Measurements from ENCODE around the gene USP32. TPM values are rescaled to one million over a fixed set of nuclear protein-coding genes. Genes with fewer than 3 reads are reported as not detected.
"Not testable (repeated sequence)": the region's sequence is repeated elsewhere in the genome, so short reads cannot be mapped to it uniquely, and the experiment has no call there.

The USP32 gene, protein sequence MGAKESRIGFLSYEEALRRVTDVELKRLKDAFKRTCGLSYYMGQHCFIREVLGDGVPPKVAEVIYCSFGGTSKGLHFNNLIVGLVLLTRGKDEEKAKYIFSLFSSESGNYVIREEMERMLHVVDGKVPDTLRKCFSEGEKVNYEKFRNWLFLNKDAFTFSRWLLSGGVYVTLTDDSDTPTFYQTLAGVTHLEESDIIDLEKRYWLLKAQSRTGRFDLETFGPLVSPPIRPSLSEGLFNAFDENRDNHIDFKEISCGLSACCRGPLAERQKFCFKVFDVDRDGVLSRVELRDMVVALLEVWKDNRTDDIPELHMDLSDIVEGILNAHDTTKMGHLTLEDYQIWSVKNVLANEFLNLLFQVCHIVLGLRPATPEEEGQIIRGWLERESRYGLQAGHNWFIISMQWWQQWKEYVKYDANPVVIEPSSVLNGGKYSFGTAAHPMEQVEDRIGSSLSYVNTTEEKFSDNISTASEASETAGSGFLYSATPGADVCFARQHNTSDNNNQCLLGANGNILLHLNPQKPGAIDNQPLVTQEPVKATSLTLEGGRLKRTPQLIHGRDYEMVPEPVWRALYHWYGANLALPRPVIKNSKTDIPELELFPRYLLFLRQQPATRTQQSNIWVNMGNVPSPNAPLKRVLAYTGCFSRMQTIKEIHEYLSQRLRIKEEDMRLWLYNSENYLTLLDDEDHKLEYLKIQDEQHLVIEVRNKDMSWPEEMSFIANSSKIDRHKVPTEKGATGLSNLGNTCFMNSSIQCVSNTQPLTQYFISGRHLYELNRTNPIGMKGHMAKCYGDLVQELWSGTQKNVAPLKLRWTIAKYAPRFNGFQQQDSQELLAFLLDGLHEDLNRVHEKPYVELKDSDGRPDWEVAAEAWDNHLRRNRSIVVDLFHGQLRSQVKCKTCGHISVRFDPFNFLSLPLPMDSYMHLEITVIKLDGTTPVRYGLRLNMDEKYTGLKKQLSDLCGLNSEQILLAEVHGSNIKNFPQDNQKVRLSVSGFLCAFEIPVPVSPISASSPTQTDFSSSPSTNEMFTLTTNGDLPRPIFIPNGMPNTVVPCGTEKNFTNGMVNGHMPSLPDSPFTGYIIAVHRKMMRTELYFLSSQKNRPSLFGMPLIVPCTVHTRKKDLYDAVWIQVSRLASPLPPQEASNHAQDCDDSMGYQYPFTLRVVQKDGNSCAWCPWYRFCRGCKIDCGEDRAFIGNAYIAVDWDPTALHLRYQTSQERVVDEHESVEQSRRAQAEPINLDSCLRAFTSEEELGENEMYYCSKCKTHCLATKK (N-terminal part only)
- 34.4 and 48.4 TPM in 2 replicates for total RNA-seq

DNA sequence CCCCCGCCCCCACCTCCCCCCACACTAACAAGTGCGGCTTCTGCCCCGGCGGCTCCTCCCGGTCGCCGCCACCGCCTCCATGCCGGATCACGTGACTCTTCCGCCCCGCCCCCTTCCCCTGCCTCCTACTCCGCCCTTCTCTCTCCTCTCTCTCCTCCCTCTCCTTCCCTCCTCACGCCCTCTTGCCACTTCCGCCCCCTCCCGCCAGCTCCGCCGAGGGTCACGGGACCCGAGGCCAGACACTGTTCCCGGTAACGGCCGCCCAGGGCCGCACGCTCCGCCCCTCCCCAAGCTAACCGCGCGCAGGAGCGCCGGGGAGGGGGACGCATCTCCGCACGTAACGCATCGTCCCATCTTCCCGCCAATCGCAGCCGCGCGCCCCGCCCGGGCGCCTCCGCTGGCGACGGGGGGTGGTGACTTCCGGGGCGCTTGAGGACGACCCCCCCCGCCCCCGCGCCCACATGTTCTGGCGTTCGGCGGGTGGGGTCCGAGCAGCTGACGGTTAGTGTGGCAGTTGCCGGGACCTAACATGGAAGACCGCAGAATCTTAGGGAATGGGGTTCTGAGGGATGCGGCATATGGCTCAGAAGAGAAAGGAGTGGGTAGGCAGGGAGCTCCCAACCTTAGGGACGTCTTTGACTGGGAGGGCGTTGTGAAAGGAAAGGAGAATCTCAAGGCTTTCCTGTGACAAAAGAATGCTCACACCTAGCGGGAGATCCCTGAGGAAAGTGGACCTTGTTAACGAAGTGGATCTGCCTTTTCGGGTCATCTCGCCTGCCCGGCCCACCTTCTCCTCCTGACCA is at the start of gene USP32:
Gene USP32, minus strand, starts transcription at position 92 of the 803 bp plus-strand sequence. CDS start 194 bp downstream, outside the sequence.
- peak; percentile 97 to 98 for DNase-seq (ENCODE audit: low read depth in 2 of 2)

DNA sequence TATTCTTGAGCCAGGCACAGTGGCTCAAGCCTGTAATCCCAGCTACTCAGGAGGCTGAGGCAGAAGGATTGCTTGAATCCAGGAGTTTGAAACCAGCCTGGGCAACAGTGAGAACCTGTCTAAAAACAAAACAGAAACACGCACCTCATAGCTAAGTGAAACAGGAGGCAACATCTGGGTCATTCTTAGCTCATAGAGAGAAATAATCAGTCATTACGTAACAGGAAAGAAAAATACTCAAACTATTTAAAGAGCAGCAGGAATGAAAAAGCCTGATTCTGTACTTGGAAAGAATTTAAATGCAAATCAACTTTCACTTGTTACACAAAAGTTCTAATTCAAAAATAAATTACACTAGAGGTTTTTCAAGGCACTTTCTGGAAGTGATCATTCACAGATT is 47.6 kb upstream of the USP32 start:
- DNase-seq (ENCODE audit: low read depth in 2 of 2) = peak; percentile 34 to 58

DNA sequence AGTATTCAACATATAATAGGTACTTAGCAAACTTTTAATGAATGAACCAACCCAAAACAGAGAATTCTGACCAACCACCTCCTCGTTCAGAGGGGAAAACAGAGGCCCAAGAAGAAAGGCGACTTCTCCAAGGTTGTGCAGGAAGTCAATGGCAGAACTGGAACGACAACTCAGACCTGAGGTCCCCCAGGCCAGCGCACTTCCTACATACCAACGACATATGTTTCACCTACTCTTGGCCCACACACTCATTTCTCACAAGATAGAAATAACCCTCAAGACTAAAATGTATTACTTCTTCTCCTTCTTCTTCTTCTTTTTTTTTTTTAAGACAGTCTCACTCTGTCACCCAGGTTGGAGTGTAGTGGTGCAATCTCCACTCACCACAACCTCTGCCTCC is 44.7 kb upstream of the USP32 start:
- DNase-seq (ENCODE audit: low read depth in 2 of 2) = no peak

DNA sequence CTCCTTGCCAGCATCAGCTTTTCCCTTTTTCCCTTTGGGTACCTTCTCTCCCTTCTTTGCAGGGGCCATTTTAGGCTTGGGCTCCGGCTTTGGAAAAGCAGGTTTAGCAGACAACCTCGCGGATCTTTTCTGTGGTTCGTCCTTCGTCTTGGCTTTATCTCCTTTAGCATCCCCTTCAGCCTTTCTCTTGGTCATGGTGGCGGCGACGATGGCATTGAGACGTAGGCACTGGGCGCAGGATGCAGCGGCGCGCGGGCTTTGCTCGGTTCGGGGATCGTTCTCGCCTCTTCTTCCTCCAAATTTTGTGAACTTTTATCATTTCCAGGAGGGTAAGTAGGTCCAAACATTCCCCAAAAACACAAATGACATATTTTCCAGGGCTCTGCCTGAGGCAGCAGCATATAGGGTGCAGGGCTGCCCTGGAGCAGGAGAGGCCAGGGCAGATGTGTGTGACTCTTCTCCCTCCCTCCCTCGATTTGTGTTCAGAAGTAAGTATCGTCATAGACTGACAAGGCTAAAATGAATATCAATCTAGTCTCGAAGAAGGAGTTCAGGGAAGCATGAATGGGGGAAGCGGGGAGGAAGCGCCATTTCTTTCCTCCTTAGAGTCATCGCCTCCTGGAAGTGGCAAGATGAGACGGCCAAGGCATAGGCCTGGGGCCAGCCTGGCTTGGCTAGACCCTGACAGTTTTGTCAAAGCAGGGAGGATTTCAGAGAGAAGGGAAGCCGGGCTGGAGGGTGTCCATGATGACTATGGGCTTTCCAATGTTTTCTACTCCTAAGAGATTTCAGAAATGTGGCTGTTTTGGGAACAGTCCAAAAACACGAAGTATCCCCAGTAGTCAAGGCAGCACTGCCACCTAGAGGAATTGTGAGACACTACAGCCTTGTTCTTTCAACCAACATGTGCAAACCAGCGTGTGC is 43.6 kb upstream of the USP32 start:
- peak; percentile 86 to 91 for DNase-seq (ENCODE audit: low read depth in 2 of 2)

DNA sequence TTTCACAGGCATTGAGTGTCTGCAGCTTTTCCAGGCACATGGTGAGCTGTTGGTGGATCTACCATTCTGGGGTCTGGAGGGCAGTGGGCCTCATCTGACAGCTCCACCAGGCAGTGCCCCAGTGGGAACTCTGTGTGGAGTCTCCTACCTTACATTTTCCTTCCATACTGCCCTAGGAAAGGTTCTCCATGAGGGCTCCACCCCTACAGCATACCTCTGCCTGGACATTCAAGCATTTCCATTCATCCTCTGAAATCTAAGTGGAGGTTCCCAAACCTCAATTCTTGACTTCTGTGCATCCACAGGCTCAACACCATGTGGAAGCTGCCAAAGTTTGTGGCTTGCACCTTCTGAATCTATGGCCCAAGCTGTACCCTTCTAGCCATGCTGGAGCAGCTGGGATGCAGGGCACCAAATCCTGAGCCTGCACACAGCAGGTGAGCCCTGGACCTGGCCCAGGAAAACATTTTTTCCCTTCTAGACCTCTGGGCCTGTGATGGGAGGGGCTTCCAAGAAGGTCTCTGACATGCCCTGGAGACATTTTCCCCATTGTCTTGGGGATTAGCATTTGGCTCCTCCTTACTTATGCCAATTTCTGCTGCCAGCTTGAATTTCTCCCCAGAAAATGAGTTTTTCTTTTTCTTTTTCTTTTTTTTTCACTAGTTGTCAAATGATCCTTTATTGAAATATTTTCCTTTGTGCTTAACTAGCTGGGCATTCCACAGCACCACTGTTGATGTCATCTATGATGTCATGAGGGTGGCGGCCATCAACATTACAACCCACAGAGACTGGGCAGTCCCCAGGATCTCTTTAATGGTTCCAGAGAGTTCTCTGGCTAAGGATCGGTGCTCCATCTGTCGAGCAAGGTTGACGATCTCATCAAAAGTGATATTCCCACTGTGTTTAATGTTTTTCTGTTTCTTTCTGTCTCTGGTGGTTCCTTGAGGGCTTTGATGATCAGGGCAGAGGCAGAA is 41.4 kb upstream of the USP32 start:
- DNase-seq (ENCODE audit: low read depth in 2 of 2) = not testable (repeated sequence)

DNA sequence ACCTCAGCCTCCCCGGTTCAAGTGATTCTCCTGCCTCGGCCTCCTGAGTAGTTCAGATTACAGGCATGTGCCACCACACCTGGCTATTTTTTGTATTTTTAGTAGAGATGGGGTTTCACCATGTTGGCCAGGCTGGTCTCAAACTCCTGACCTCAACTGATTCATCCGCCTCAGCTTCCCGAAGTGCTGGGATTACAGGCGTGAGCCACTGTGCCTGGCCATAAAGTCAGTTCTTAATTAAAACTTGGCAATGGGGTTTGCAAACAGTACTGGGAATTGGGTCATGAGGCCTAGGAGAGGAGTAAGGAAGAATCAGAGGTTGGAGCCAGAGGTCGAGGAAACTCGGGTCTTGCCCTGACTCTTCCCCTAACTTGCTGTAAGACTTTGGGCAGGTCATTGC is 38.6 kb upstream of the USP32 start:
- DNase-seq (ENCODE audit: low read depth in 2 of 2) = not testable (repeated sequence)

DNA sequence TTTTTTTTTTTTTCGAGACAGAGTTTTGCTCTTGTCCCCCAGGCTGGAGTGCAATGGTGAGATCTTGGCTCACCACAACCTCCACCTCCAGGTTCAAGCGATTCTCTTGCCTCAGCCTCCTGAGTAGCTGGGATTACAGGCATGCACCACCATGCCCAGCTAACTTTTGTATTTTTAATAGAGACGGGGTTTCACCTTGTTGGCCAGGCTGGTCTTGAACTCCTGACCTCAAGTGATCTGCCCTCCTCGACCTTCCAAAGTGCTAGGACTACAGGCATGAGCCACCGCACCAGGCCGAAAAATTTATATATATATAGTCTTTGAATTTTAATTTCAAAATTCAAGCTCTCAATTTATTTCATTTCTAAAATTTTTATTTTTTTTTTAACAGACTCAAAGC is 36.6 kb upstream of the USP32 start:
- DNase-seq (ENCODE audit: low read depth in 2 of 2) = not testable (repeated sequence)

DNA sequence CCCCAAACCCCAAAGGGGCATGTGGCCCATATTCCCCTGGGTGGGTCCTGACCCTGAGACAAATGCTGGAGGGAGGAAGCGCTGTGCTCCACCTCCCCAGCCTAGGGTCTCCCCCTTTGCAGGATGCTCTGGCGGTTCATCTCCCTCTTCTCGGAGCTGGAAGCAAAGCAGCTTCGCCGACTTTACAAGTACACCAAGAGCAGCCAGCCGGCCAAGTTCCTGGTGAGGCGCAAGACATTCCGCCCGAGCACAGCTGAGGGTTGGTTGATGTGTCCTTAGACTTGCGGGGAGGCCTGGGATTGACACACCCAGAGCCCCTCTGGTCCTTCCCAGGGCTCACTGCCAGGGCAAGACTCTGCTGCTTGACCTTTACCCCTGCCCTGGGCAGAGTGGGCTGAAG is 34.7 kb upstream of the USP32 start:
- DNase-seq (ENCODE audit: low read depth in 2 of 2) = no peak

DNA sequence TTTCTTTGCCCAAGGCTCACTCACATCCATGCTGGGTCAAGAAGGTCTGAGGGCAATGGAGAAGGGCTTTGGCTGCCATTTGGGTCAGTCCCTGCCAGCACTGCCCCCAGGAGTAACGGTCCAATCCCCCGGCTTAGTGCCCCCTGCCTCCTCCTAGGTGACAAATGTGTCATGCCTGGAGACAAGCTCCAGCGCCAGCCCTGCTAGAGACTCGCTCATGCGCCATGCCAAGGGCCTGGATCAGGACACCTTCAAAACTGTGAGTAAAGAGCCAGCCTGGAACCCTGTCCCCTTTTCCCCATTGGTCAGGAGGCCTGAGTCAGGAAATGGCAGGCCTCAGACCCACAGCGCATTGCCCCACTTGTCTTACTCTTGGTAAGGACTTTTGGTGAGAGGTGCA is 33.7 kb upstream of the USP32 start:
- no peak for DNase-seq (ENCODE audit: low read depth in 2 of 2)

DNA sequence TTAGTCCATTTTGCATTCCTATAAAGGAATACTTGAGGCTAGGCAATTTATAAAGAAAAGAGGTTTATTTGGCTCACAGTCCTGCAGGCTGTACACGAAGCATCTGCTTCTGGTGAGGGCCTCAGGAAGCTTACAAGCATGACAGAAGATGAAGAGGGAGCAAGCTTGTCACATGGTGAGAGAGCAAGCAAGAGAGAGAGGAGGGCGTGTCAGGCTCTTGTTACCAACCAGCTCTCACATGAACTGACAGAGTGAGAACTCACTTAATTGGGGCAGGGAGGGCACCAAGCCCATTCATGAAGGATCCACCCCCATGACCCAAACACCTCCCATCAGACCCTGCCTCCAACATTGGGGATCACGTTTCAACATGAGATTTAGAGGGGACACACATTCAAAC is 31.9 kb upstream of the USP32 start:
- DNase-seq (ENCODE audit: low read depth in 2 of 2) = no peak

DNA sequence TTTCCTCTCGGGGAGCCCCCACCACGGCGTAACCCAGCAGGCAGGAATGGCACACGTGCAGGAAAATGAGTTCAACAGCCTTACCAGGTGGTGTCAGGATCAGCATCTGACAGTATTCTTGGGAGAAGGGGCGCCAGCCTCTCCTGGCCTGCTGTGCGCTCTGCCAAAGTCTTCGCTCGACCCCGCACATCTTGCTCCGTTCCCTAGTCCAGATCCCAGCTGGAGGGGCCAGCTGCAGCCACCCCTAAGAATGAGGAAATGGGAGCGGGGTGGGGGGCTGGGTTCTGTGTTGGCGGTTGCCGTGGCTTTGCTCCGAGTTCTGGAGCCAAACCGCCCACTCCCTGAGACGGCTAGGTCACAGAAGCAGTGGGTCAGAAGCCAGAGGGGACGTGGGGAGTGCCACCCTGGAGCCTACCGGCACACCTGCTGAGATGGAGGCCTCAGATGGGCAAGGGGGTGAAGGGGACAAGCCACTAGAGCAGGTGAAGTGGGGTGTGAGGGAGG is 30.3 kb upstream of the USP32 start, which contains the start of gene CHCT1:
Gene CHCT1, plus strand, starts transcription at position 328 of the 504 bp plus-strand sequence. Its CDS starts 104 bp downstream, at position 432.
- DNase-seq (ENCODE audit: low read depth in 2 of 2) = no peak

DNA sequence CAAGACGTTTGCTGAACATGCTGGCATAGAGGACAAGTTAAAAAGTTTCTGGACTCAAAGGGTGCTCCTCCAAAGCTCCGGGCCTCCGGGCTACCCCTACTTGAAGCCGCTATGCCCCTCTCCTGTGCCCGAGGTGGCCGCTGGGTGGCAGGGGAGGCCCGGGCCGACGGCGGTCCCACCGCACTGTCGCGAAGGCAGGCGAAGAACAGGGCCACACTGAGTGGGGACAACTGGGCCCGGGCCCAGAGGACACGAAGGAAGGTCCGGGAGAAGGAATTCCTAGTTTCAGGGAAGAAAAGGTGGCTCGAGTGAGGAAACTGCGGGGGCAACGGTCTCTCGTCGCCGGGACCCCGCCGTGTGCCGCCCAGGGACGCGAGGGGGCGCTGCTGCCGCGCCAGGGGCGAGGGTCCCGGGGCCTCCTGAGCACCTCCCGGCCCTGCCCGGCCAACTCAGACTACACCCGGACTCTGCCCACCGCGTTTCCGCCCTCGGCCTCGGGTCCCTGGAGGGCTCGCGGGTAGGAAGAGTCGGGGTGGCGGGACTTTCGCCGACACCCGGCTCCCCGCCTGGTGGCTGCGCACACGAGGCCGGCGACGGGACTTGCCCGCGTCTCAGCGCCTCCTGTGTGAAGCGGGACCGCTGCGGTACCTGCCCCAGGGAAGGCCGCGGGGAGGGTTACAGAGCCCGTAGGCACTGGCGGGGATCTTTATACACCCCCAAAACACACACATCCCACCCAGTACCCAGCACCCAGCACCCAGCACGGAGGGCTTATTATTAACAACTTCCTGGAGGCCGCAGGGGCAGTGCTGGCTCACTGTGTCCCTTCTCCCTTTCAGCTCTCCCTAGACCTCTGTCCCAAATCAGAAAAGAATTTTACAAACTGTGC is 29.6 kb upstream of the USP32 start:
- peak; percentile 59 to 68 for DNase-seq (ENCODE audit: low read depth in 2 of 2)

DNA sequence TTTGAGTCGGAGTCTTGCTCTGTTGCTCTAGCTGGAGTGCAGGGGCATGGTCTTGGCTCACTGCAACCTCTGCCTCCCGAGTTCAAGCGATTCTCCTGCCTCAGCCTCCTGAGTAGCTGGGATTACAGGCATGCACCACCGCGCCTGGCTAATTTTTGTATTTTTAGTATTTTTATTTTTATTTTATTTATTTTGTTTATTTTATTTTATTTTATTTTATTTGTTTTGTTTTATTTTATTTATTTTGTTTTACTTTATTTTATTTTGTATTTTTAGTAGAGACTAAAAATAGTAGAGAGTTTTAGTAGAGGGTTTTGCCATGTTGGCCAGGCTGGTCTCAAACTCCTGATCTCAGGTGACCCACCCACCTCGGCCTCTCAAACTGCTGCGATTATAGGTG is 27.9 kb upstream of the USP32 start:
- not testable (repeated sequence) for DNase-seq (ENCODE audit: low read depth in 2 of 2)

DNA sequence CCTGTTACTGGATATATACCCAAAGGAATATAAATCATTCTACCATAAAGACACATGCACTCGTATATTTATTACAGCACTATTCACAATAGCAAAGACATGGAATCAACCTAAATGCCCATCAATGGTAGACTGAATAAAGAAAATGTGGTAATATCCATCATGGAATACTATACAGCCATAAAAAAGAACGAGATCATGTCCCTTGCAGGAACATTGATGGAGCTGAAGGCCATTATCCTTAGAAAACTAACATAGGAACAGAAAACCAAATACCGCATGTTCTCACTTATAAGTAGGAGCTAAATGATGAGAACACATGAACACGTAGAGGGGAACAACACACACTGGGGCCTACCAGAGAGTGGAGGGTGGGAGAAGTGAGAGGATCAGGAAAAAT is 27.1 kb upstream of the USP32 start:
- DNase-seq (ENCODE audit: low read depth in 2 of 2) = not testable (repeated sequence)

DNA sequence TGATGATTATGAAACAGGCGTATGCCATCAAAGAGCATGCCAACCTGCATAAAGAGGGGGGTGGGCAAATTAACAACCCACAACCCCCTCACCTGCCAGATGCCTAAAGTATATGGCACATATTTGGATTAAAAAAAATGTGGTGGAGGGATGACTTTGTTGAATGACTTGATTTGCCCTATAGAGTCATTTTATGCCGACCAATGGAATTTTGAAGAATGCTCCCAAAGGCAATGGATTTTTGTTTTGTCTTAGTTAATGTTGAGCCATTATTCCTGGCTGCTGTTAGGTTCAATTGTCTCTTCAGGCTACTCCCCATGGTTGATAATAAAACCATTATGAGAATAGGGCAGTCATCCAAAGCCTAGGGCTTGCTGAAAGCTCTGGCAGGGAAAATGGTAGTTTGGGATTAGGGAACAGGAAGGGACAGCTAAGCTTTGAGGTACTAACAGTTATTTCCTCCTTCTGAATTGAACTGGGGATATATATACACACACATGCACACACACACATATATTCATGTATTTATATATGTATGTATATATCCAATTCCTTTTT is 24.5 kb upstream of the USP32 start:
- DNase-seq (ENCODE audit: low read depth in 2 of 2) = peak in 1 of 2 donors; percentile 75

DNA sequence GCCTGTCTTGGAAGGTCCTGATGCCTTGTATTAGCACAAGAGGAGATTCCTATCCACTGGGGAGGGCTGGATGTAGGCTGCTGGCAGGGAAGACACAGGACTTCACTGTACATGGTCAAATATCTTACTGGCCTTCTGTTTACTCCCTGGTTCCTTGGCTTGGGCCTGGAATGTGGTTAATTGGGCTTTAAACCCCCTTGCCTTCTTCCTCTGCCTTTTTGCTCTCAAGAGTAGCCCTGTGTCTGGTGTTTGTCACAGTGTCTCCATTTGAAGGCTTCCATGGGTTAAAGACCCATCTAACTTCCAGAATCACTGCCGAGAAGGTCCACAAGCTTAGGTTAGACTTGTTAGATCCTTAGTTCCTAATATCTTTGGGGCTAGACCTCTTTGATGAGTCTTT is 23.2 kb upstream of the USP32 start:
- DNase-seq (ENCODE audit: low read depth in 2 of 2) = no peak

DNA sequence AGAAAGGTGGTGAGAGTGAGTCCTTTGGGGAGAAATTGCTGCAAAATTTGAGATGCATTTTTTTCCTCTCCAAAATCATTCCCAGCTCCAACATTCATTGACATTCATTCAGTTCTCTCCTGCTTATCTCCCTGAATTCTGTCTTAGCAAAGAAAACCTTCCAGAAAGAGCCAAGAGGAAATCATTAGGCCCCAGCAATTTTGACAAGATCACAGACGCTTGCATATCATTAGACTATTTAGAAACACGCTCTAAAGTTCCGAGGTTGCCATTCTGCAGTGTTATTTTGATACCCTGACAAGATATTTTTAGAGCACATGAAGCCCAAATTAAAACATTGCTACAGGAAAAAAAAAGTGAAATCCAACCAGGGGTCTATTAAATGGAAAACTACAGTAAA is 20.8 kb upstream of the USP32 start:
- no peak for DNase-seq (ENCODE audit: low read depth in 2 of 2)

All from lung microvascular endothelial cell (primary cell).